ENCODE data around the gene MEGF6.

Gene MEGF6

GRCh38 chr1:3441880-3442279, 169.4 kb downstream of the MEGF6 start:
- no peak for DNase-seq (ENCODE audit: low read depth)

- no peak for DNase-seq (ENCODE audit: low read depth)
These were observed 169.9 kb downstream of the MEGF6 start for GRCh38 chr1:3441410-3441847.

- no peak for DNase-seq (ENCODE audit: low read depth)
These were observed 170.4 kb downstream of the MEGF6 start for GRCh38 chr1:3440711-3441409.

GRCh38 chr1:3440300-3440681, 171.0 kb downstream of the MEGF6 start:
- no peak for DNase-seq (ENCODE audit: low read depth)

All from fibroblast of gingiva (primary cell).